Esophagus muscularis mucosa (tissue), 3 donors: Measurements from ENCODE around the gene GNPTG.

ENCODE experiments used
- POLR2A ChIP-seq: fragments of 450-650 bp; IDR thresholded peaks from one replicate; pipeline ENCODE4 v1.6.1; 2017; ENCODE audit warnings: antibody characterized with exemption, moderate library complexity, mild to moderate bottlenecking, low read depth
- TF ChIP-seq, protein P1 (sequence below), 3 experiments: fragments of 200-600 bp in 2 of 3; fragments of 450-650 bp in 1 of 3; sonication (generic) in 2 of 3; IDR thresholded peaks; one replicate each; pipeline ENCODE4 v1.5.1; 2017 to 2019; ENCODE audit warnings: antibody characterized with exemption in 3 of 3, mild to moderate bottlenecking in 2 of 3, moderate library complexity in 1 of 3

DNA sequence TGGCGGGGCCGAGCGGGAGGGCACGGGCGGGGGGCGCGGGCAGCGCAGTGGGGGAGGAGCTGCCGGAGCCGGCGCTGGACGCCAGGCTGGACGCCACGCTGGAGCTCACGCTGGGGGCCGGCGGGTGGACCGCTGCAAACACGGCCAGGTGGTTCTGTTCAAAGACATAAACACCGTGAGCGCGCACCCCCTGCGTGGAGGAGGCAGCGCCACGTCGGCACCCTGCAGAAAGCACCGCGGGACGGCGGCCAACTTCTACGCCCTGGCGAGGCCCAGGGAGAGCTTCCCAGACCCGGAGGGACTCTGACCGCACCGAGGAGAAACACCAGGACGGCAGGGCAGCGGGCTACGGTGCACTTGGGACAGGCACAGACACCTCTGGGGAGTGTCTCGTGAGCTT is 33.5 kb downstream of the GNPTG start:
- TF ChIP-seq POLR2A = no peak
- TF ChIP-seq, protein P1, sequence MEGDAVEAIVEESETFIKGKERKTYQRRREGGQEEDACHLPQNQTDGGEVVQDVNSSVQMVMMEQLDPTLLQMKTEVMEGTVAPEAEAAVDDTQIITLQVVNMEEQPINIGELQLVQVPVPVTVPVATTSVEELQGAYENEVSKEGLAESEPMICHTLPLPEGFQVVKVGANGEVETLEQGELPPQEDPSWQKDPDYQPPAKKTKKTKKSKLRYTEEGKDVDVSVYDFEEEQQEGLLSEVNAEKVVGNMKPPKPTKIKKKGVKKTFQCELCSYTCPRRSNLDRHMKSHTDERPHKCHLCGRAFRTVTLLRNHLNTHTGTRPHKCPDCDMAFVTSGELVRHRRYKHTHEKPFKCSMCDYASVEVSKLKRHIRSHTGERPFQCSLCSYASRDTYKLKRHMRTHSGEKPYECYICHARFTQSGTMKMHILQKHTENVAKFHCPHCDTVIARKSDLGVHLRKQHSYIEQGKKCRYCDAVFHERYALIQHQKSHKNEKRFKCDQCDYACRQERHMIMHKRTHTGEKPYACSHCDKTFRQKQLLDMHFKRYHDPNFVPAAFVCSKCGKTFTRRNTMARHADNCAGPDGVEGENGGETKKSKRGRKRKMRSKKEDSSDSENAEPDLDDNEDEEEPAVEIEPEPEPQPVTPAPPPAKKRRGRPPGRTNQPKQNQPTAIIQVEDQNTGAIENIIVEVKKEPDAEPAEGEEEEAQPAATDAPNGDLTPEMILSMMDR (IDR thresholded peaks at IDR 0.05) = no peak
